ENCODE data around the gene UPP1. TPM values are rescaled to one million over a fixed set of nuclear protein-coding genes. Genes with fewer than 3 reads are reported as not detected.

UPP1 gene
- total RNA-seq, 1 donor from 2014 or later = 68.9 TPM

DNA sequence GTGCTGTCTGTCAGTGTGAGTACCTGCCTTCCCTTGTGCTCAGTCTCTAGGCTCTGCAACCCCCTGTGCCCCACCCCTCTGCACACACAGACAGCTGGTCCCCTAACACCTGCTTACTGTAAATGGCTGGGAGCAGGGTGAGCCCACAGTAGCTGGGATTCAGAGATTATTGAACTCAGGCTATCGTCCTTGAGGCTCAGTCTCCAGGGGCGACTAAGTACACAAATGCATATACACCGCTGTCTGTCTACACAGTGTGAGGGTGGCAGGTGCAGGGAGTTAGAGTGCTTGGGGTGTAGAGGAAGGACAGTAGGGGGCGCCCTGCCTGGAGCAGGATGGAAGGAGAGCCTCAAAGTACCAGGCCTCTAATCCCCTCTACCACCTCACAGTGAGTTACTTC lies 12.9 kb downstream of the UPP1 start:
- H3K9me3 ChIP-seq = no peaks in the 10 kb centered on the region
- H3K4me3 ChIP-seq = no peak overlapping the region
- TF ChIP-seq, protein P1, sequence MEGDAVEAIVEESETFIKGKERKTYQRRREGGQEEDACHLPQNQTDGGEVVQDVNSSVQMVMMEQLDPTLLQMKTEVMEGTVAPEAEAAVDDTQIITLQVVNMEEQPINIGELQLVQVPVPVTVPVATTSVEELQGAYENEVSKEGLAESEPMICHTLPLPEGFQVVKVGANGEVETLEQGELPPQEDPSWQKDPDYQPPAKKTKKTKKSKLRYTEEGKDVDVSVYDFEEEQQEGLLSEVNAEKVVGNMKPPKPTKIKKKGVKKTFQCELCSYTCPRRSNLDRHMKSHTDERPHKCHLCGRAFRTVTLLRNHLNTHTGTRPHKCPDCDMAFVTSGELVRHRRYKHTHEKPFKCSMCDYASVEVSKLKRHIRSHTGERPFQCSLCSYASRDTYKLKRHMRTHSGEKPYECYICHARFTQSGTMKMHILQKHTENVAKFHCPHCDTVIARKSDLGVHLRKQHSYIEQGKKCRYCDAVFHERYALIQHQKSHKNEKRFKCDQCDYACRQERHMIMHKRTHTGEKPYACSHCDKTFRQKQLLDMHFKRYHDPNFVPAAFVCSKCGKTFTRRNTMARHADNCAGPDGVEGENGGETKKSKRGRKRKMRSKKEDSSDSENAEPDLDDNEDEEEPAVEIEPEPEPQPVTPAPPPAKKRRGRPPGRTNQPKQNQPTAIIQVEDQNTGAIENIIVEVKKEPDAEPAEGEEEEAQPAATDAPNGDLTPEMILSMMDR (IDR thresholded peaks at IDR 0.05) = peak; percentile 24
- no peaks in the 10 kb centered on the region for H3K27me3 ChIP-seq
- peaks cover 94% of the 10 kb centered on the region for H3K36me3 ChIP-seq
- no peak overlapping the region for H3K27ac ChIP-seq
- DNase-seq (no peak), ATAC-seq (peak; percentile 53)
- intact Hi-C loops (cut with DNase I) = no loop called here
- peaks cover 10% of the 10 kb centered on the region for H3K4me1 ChIP-seq

DNA sequence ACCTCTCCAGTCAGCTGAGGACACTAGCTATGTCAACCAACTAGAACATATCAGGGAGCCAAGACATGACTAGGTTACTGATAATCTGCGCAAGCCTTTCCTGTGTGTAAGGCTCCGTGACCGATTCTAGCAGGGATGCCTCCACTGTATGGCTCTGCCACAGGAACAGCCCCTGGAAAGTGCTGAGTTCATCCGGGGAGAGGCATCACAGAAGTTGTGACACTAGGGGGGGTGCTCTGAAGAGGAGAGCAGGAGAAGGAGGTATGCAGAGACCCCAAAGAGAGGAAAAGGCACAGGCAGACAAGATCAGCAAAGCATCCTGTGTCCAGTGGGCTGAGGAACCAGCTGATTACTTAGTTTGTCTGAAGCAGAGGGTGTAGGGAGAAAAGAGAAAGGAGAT lies 13.5 kb downstream of the UPP1 start:
- ATAC-seq (no peak), DNase-seq (no peak)
- TF ChIP-seq, protein P1 (IDR thresholded peaks at IDR 0.05) = no peak
- Histone ChIP-seq H3K27ac (no peak overlapping the region), H3K36me3 (peaks cover 96% of the 10 kb centered on the region), H3K4me3 (no peak overlapping the region), H3K27me3 (no peaks in the 10 kb centered on the region), H3K4me1 (peaks cover 9% of the 10 kb centered on the region), H3K9me3 (no peaks in the 10 kb centered on the region)
- intact Hi-C loops (cut with DNase I) = no loop called here

DNA sequence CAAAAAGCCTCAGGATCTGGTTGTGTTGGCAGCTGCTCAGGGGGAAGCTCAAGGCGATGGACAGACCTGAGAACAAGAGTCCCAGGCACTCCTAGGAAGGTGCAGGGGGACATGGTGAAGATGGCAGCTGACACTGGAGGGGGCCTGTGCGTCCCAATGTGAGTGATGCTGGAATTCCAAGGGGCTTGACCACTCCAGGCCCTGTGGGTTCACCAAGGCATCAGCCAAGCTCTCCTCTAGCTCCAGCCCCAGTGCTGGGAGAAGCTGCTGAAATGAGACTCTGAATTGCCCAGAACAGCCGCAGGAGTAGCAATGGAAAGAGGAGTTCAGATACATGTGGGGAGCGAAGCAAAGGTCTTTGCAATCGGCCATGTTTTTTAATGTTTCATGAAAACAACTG lies 16.0 kb downstream of the UPP1 start:
- Histone ChIP-seq H3K4me1 (no peaks in the 10 kb centered on the region), H3K27me3 (no peaks in the 10 kb centered on the region), H3K4me3 (no peak overlapping the region), H3K9me3 (no peaks in the 10 kb centered on the region), H3K27ac (no peak overlapping the region), H3K36me3 (peaks cover 90% of the 10 kb centered on the region)
- TF ChIP-seq, protein P1 (IDR thresholded peaks at IDR 0.05) = no peak
- DNase-seq = no peak
- ATAC-seq = no peak
- intact Hi-C loops (cut with DNase I) = no loop called here

DNA sequence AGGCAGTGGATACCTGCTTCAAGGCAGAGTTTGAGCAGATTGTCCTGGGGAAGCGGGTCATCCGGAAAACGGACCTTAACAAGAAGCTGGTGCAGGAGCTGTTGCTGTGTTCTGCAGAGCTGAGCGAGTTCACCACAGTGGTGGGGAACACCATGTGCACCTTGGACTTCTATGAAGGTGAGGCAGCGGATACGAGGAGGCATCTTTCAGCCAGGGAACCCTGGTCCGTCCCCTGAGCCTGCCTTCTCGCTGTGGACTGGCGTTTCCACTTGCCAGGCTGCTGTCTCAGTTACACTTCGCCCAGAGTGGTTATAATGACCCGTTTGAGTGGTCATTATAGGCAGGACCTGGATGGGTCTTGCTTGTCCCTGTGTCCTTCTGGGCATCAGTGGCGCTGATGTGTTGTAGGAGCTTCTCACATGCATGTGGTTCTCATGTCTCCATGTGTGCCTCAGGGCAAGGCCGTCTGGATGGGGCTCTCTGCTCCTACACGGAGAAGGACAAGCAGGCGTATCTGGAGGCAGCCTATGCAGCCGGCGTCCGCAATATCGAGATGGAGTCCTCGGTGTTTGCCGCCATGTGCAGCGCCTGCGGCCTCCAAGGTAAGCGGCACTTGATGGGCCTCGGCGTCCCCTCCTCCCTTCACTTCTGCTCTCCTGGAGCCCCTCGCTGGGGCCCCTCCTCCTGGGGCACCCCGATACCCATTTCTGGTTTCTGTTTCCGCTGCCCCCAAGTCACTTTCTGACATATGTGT lies 18.0 kb downstream of the UPP1 start:
- no peaks in the 10 kb centered on the region for H3K9me3 ChIP-seq
- no peak for ATAC-seq
- TF ChIP-seq, protein P1 (IDR thresholded peaks at IDR 0.05) = no peak
- H3K36me3 ChIP-seq = peaks cover 69% of the 10 kb centered on the region
- DNase-seq = no peak
- no peaks in the 10 kb centered on the region for H3K27me3 ChIP-seq
- intact Hi-C loops (cut with DNase I) = no loop called here
- no peaks in the 10 kb centered on the region for H3K4me1 ChIP-seq
- H3K4me3 ChIP-seq = no peak overlapping the region
- H3K27ac ChIP-seq = no peak overlapping the region

DNA sequence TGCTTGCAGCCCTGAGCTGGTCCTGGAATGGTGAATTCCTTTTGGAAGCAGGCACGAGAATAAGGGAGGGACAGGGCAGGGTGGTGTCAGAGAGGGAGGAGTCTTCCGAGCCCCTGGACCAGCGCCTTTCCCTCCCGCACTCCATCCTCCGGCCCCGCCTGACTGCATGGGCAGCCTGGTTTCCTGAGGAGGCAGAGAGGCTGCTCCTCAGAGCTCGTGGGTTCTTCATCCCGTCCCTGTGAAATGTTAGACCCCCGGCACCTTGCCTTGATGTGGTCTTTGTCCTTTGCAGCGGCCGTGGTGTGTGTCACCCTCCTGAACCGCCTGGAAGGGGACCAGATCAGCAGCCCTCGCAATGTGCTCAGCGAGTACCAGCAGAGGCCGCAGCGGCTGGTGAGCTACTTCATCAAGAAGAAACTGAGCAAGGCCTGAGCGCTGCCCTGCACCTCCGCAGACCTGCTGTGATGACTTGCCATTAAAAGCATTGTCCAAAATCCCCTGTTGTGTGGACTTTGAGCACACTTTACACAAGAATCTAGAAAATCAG lies 18.9 kb downstream of the UPP1 start:
- intact Hi-C loops (cut with DNase I) = no loop called here
- TF ChIP-seq, protein P1 (IDR thresholded peaks at IDR 0.05) = no peak
- DNase-seq = no peak
- Histone ChIP-seq H3K27ac (no peak overlapping the region), H3K9me3 (no peaks in the 10 kb centered on the region), H3K4me3 (no peak overlapping the region), H3K4me1 (no peaks in the 10 kb centered on the region), H3K36me3 (peaks cover 60% of the 10 kb centered on the region), H3K27me3 (no peaks in the 10 kb centered on the region)
- ATAC-seq = no peak

All from upper lobe of right lung (tissue), 1 donor.